Panc1 (cell line): ENCODE data around the gene ANKH. TPM values are rescaled to one million over a fixed set of nuclear protein-coding genes. Genes with fewer than 3 reads are reported as not detected.

Experiments used
- ATAC-seq: fragments of 200-7000 bp; cut with Tn5 transposase; 2 replicates; pipeline ENCODE4 v1.9.1; 2020; ENCODE audit warnings: mild to moderate bottlenecking, moderate library complexity
- BruUV-seq: library from RNA; stranded (reverse); fragments of 400-500 nt; replicated peaks from 2 replicates; lab custom pipeline; 2021; lab: Mats Ljungman, UMichigan
- CTCF ChIA-PET: fragments of 300-600 bp; sonication (Branson Sonifier 250); formaldehyde crosslinking; loops from one replicate; lab custom pipeline; 2022; ENCODE audit warnings: antibody characterized with exemption; lab: Charles Lee
- POLR2A ChIA-PET: fragments of 300-600 bp; sonication (Branson Sonifier 250); formaldehyde crosslinking; loops from one replicate; lab custom pipeline; 2022; ENCODE audit warnings: antibody characterized with exemption; lab: Charles Lee
- DNase-seq: peaks from one replicate; pipeline ENCODE4 v3.0.0-alpha.2; 2010; ENCODE audit warnings: low read depth, low spot score
- H3K27ac ChIP-seq: 2 replicates; pipeline ENCODE4 v1.5.1; 2011; ENCODE audit warnings: mild to moderate bottlenecking, low read length, inconsistent platforms
- H3K27me3 ChIP-seq: fragments of 200-500 bp; sonication (Bioruptor generic); 2 replicates; pipeline ENCODE4 v1.6.0; 2014; ENCODE audit warnings: low read length, inconsistent platforms; ENCODE audit not compliant: control insufficient read depth, insufficient read depth
- H3K36me3 ChIP-seq: fragments of 200-500 bp; sonication (Bioruptor generic); 2 replicates; pipeline ENCODE4 v1.5.1; 2014; ENCODE audit warnings: inconsistent platforms, mild to moderate bottlenecking, low read length, moderate library complexity; ENCODE audit not compliant: control insufficient read depth, insufficient read depth
- H3K4me1 ChIP-seq: 2 replicates; pipeline ENCODE4 v1.5.1; 2011; ENCODE audit warnings: inconsistent platforms, mild to moderate bottlenecking, low read length, moderate library complexity; ENCODE audit not compliant: control insufficient read depth, insufficient read depth
- H3K4me3 ChIP-seq, 2 experiments: 2 replicates each; pipeline ENCODE4 v1.5.1; 2011 to 2012; ENCODE audit warnings: low read depth in 2 of 2, low read length in 2 of 2, mild to moderate bottlenecking in 2 of 2, inconsistent platforms in 1 of 2, moderate library complexity in 1 of 2
- H3K9me3 ChIP-seq: fragments of 200-500 bp; sonication (Bioruptor generic); 2 replicates; pipeline ENCODE4 v1.5.1; 2014; ENCODE audit warnings: low read depth, mild to moderate bottlenecking, inconsistent platforms, low read length, moderate library complexity; ENCODE audit not compliant: control insufficient read depth, insufficient read depth
- CTCF ChIP-seq: fragments of 450-650 bp; IDR thresholded peaks from 2 replicates; pipeline ENCODE4 v1.5.1; 2017; ENCODE audit warnings: mild to moderate bottlenecking
- POLR2AphosphoS5 ChIP-seq: IDR thresholded peaks from 2 replicates; pipeline ENCODE4 v1.6.1; 2012; ENCODE audit warnings: mild to moderate bottlenecking, low read depth, low read length, moderate library complexity
- REST ChIP-seq, 2 experiments: IDR thresholded peaks; 2 replicates each; pipeline ENCODE4 v1.6.1; 2011 to 2012; ENCODE audit warnings: low read depth in 2 of 2, control low read depth in 1 of 2, low read length in 1 of 2, mild to moderate bottlenecking in 1 of 2, moderate library complexity in 1 of 2; ENCODE audit not compliant: insufficient read depth in 1 of 2
- SIN3A ChIP-seq: IDR thresholded peaks from 2 replicates; pipeline ENCODE4 v1.6.1; 2012; ENCODE audit warnings: low read depth, mild to moderate bottlenecking, low read length, moderate library complexity, borderline replicate concordance; ENCODE audit not compliant: insufficient read depth
- TCF7L2 ChIP-seq: IDR thresholded peaks from 2 replicates; pipeline ENCODE4 v1.6.1; 2011; ENCODE audit warnings: mild to moderate bottlenecking, low read depth, low read length, inconsistent platforms
- in situ Hi-C: cut with HindIII; loops from 2 replicates; pipeline ENCODE4 v1.10.0; 2016; ENCODE audit warnings: low sequenced_read_pairs, low pct_unique_long_range_greater_than_20kb
- intact Hi-C: fragments of 100-400 bp; cut with micrococcal nuclease; formaldehyde crosslinking; loops from one replicate; pipeline ENCODE4 v1.10.0; 2022; ENCODE audit not compliant: unreplicated experiment
- total RNA-seq: library from RNA; stranded (reverse); gene quantifications from one replicate; pipeline ENCODE4 v1.2.1, GENCODE V29; 2021; ENCODE audit not compliant: unreplicated experiment

The ANKH gene
- total RNA-seq, 1 experiment from 2014 or later = 11.2 TPM

- in situ Hi-C loops (no loop called here), intact Hi-C loops (no loop called here)
- Histone ChIP-seq H3K9me3 (no peaks in the 10 kb centered on the region), H3K27me3 (no peaks in the 10 kb centered on the region), H3K36me3 (peaks cover 6% of the 10 kb centered on the region), H3K27ac (no peak overlapping the region), H3K4me1 (no peaks in the 10 kb centered on the region), H3K4me3 (no peak overlapping the region)
- ChIA-PET CTCF (no interaction called here), POLR2A (no interaction called here)
- ATAC-seq = no peak
- no peak for DNase-seq
- no TSS peak for BruUV-seq
- TF ChIP-seq POLR2AphosphoS5 (no peak), CTCF (no peak), SIN3A (no peak), TCF7L2 (no peak), REST (IDR thresholded peaks at IDR 0.05; ENCODE audit: insufficient read depth in 1 of 2, low read depth in 2 of 2, low read length in 1 of 2) (no peak)
Measured at GRCh38 chr5:14713476-14714390, 157.8 kb downstream of the ANKH start.

GRCh38 chr5:14712666-14713065 is 158.9 kb downstream of the ANKH start:
- ATAC-seq (no peak), DNase-seq (no peak)
- intact Hi-C loops = no loop called here
- BruUV-seq = no TSS peak
- Histone ChIP-seq H3K27ac (no peak overlapping the region), H3K27me3 (no peaks in the 10 kb centered on the region), H3K4me1 (no peaks in the 10 kb centered on the region), H3K4me3 (no peak overlapping the region), H3K36me3 (peaks cover 6% of the 10 kb centered on the region), H3K9me3 (no peaks in the 10 kb centered on the region)
- in situ Hi-C loops = no loop called here
- TF ChIP-seq TCF7L2 = no peak
- no peak for TF ChIP-seq CTCF
- TF ChIP-seq POLR2AphosphoS5 = no peak
- TF ChIP-seq SIN3A = no peak
- TF ChIP-seq REST (IDR thresholded peaks at IDR 0.05; ENCODE audit: insufficient read depth in 1 of 2, low read depth in 2 of 2, low read length in 1 of 2) = no peak
- ChIA-PET POLR2A (no interaction called here), CTCF (no interaction called here)
